DMS53 (cell line): ENCODE data around the gene ALKBH5.
"Not testable (repeated sequence)": the region's sequence is repeated elsewhere in the genome, so short reads cannot be mapped to it uniquely, and the experiment has no call there.

Experiments
- DNase-seq: peaks from one replicate; lab custom pipeline; 2025; lab: John Stamatoyannopoulos, UW

Gene ALKBH5

GRCh38 chr17:18185832-18186626 is 2.4 kb downstream of the ALKBH5 start:
- DNase-seq: no peak

GRCh38 chr17:18186627-18186982 is 3.0 kb downstream of the ALKBH5 start:
- DNase-seq: no peak

- no peak for DNase-seq
Measured at GRCh38 chr17:18187226-18187625, 3.6 kb downstream of the ALKBH5 start.

GRCh38 chr17:18187821-18188761 is 4.5 kb downstream of the ALKBH5 start:
- DNase-seq: no peak

GRCh38 chr17:18190628-18191235 is 7.1 kb downstream of the ALKBH5 start:
- no peak for DNase-seq

- no peak for DNase-seq
Measured at GRCh38 chr17:18191236-18191667, 7.6 kb downstream of the ALKBH5 start.

- no peak for DNase-seq
Measured at GRCh38 chr17:18191967-18192366, 8.3 kb downstream of the ALKBH5 start.

- no peak for DNase-seq
Measured at GRCh38 chr17:18194394-18194793, 10.8 kb downstream of the ALKBH5 start.

- DNase-seq: no peak
Measured at GRCh38 chr17:18194804-18195203, 11.2 kb downstream of the ALKBH5 start.

- DNase-seq: no peak
Measured at GRCh38 chr17:18195246-18195645, 11.6 kb downstream of the ALKBH5 start.

- DNase-seq: no peak
Measured at GRCh38 chr17:18197535-18198194, 14.0 kb downstream of the ALKBH5 start.

- no peak for DNase-seq
Measured at GRCh38 chr17:18198530-18198929, 14.9 kb downstream of the ALKBH5 start.

- DNase-seq: no peak
Measured at GRCh38 chr17:18201108-18201507, 17.5 kb downstream of the ALKBH5 start.

GRCh38 chr17:18203308-18203707 is 19.7 kb downstream of the ALKBH5 start:
- DNase-seq: no peak

GRCh38 chr17:18205861-18206260 is 22.2 kb downstream of the ALKBH5 start:
- no peak for DNase-seq

- no peak for DNase-seq
Measured at GRCh38 chr17:18206962-18207361, 23.3 kb downstream of the ALKBH5 start.

GRCh38 chr17:18208092-18208491 is 24.5 kb downstream of the ALKBH5 start:
- no peak for DNase-seq

- DNase-seq: peak; percentile 19
Measured at GRCh38 chr17:18213666-18214270, 30.1 kb downstream of the ALKBH5 start.

GRCh38 chr17:18216906-18217305 is 33.3 kb downstream of the ALKBH5 start:
- DNase-seq: not testable (repeated sequence)

- DNase-seq: peak; percentile 65
Measured at GRCh38 chr17:18217412-18218015, 33.9 kb downstream of the ALKBH5 start.

- no peak for DNase-seq
Measured at GRCh38 chr17:18218756-18219415, 35.3 kb downstream of the ALKBH5 start.
